HepG2 (cell line): ENCODE results near the gene CHKA. TPM values are rescaled to one million over a fixed set of nuclear protein-coding genes. Genes with fewer than 3 reads are reported as not detected.
A peak's percentile ranks its signal among the peaks of the same experiment; 100 is the strongest.

Experiments used
- AGO2 ChIP-seq: fragments of 200-400 bp; formaldehyde crosslinking; optimal IDR thresholded peaks from 2 replicates; pipeline ENCODE3; 2017; ENCODE audit warnings: mild to moderate bottlenecking, low read depth, low read length, moderate library complexity
- EHMT2 ChIP-seq: fragments of 200-600 bp; sonication (generic); IDR thresholded peaks from 2 replicates; pipeline ENCODE4 v1.7.0; 2017; ENCODE audit warnings: antibody characterized with exemption, low read depth, low read length, borderline replicate concordance
- ESRRA ChIP-seq: sonication (generic); formaldehyde crosslinking; IDR thresholded peaks from 2 replicates; pipeline ENCODE4 v1.5.1; 2020; ENCODE audit warnings: mild to moderate bottlenecking, low read depth, missing genetic modification reagents
- FOXK1 ChIP-seq: sonication (generic); formaldehyde crosslinking; IDR thresholded peaks from 2 replicates; pipeline ENCODE4 v1.4.0; 2020; ENCODE audit warnings: low read depth, missing genetic modification reagents, borderline replicate concordance
- FOXP4 ChIP-seq: sonication (generic); formaldehyde crosslinking; IDR thresholded peaks from 2 replicates; pipeline ENCODE4 v1.4.0; 2020; ENCODE audit warnings: missing genetic modification reagents
- HNRNPL ChIP-seq: fragments of 200-400 bp; formaldehyde crosslinking; IDR thresholded peaks from 2 replicates; pipeline ENCODE4 v1.6.1; 2017; ENCODE audit warnings: mild to moderate bottlenecking, low read depth, low read length
- ISX ChIP-seq: sonication (generic); formaldehyde crosslinking; conservative IDR thresholded peaks from 2 replicates; pipeline ENCODE4 v1.5.0; 2020; ENCODE audit warnings: missing genetic modification reagents
- LCORL ChIP-seq, 2 experiments: fragments of 450-650 bp in 1 of 2; sonication (generic) in 1 of 2; formaldehyde crosslinking in 1 of 2; IDR thresholded peaks; 2 replicates each; pipeline versions ENCODE4 v1.5.0 to v1.6.1; 2017 to 2020; ENCODE audit warnings: antibody characterized with exemption in 1 of 2, missing genetic modification reagents in 1 of 2
- NFKBIZ ChIP-seq: IDR thresholded peaks from 2 replicates; pipeline ENCODE4 v1.6.1; 2018; ENCODE audit warnings: missing genetic modification reagents, missing compliant biosample characterization
- PRDM4 ChIP-seq: sonication (generic); formaldehyde crosslinking; IDR thresholded peaks from 2 replicates; pipeline ENCODE4 v1.9.0; 2021; ENCODE audit warnings: missing genetic modification reagents, borderline replicate concordance
- PREB ChIP-seq: sonication (generic); formaldehyde crosslinking; IDR thresholded peaks from 2 replicates; pipeline ENCODE4 v1.4.0; 2020; ENCODE audit warnings: missing genetic modification reagents
- RBM22 ChIP-seq: fragments of 200-400 bp; formaldehyde crosslinking; optimal IDR thresholded peaks from 2 replicates; pipeline ENCODE3; 2017; ENCODE audit warnings: mild to moderate bottlenecking, low read length, moderate library complexity
- TAF15 ChIP-seq: fragments of 200-400 bp; formaldehyde crosslinking; IDR thresholded peaks from one replicate; pipeline ENCODE4 v1.6.1; 2018; ENCODE audit warnings: mild to moderate bottlenecking, low read depth, low read length; ENCODE audit not compliant: poor library complexity, severe bottlenecking
- ZNF143 ChIP-seq: sonication (generic); formaldehyde crosslinking; IDR thresholded peaks from 2 replicates; pipeline ENCODE4 v1.4.0; 2020; ENCODE audit warnings: missing genetic modification reagents
- ZNF510 ChIP-seq: sonication (generic); formaldehyde crosslinking; IDR thresholded peaks from 2 replicates; pipeline ENCODE4 v1.4.0; 2020; ENCODE audit warnings: low read depth, mild to moderate bottlenecking, missing genetic modification reagents
- ZNF609 ChIP-seq: sonication (generic); formaldehyde crosslinking; IDR thresholded peaks from 2 replicates; pipeline ENCODE4 v1.4.0; 2020; ENCODE audit warnings: mild to moderate bottlenecking, missing genetic modification reagents, borderline replicate concordance
- ZNF776 ChIP-seq: sonication (generic); formaldehyde crosslinking; IDR thresholded peaks from 2 replicates; pipeline ENCODE4 v1.4.0; 2020; ENCODE audit warnings: mild to moderate bottlenecking, missing genetic modification reagents
- ZSCAN12 ChIP-seq: sonication (generic); formaldehyde crosslinking; IDR thresholded peaks from 2 replicates; pipeline ENCODE4 v1.9.0; 2021; ENCODE audit warnings: mild to moderate bottlenecking, missing genetic modification reagents
- polyA plus RNA-seq, 8 experiments: library from polyadenylated mRNA; depleted of rRNA in 3 of 8; stranded (reverse) in 7 of 8; unstranded in 1 of 8; fragments of >200 nt; fragmentation: Illumina TruSeq in 4 of 8; extraction: Trizol in 4 of 8; gene quantifications; 2 replicates each; pipeline versions ENCODE4 v1.2.1 to v1.2.3, GENCODE V29; 2011 to 2016; ENCODE audit warnings: low read depth in 4 of 8, missing spikeins in 1 of 8, mixed read lengths in 1 of 8; ENCODE audit not compliant: insufficient read depth in 1 of 8
- total RNA-seq, 5 experiments: library from RNA; depleted of rRNA; stranded (reverse); fragments of >200 nt; fragmentation: Illumina TruSeq; extraction: Trizol; gene quantifications; 2 replicates each; pipeline ENCODE4 v1.2.3, GENCODE V29; 2016; ENCODE audit warnings: low read depth in 1 of 5

CHKA gene
- total and polyA plus RNA-seq, 2 of the 13 experiments (the other 11 are each of a cell fraction or from before 2014, with no cell fraction given), result 71.6 to 92.7 TPM

GRCh38 chr11:68012843-68013610 is 108.2 kb downstream of the CHKA start (continued):
- TF ChIP-seq ZNF609 (CRISPR knock-in tag), result peak; percentile 39; the same call in 1 of the 2 replicates
- TF ChIP-seq ZNF510 (CRISPR knock-in tag), result no peak
- TF ChIP-seq PRDM4 (CRISPR knock-in tag), result no peak
- no peak for TF ChIP-seq PREB
- TF ChIP-seq EHMT2, result no peak
- peak; percentile 64 for TF ChIP-seq FOXP4 (CRISPR knock-in tag)
- no peak for TF ChIP-seq FOXK1 (CRISPR knock-in tag)
- TF ChIP-seq NFKBIZ, result no peak
- no peak for TF ChIP-seq ISX (CRISPR knock-in tag)
- no peak for TF ChIP-seq ZSCAN12 (CRISPR knock-in tag)
- no peak for TF ChIP-seq LCORL (IDR thresholded peaks at IDR 0.05)
- TF ChIP-seq LCORL (CRISPR knock-in tag; IDR thresholded peaks at IDR 0.05), result peak; percentile 81
- TF ChIP-seq HNRNPL, result peak; percentile 88; the same call in 1 of the 2 replicates
- no peak for TF ChIP-seq TAF15
- TF ChIP-seq ZNF776 (CRISPR knock-in tag), result no peak
- TF ChIP-seq AGO2, result no peak
- TF ChIP-seq ESRRA (CRISPR knock-in tag), result no peak
- TF ChIP-seq ZNF143, result no peak
- no peak for TF ChIP-seq RBM22
